ENCODE results near the gene CIDEC. TPM values are rescaled to one million over a fixed set of nuclear protein-coding genes. Genes with fewer than 3 reads are reported as not detected.

Gene CIDEC
- total and polyA plus RNA-seq, 2 experiments from 2014 or later: not detected

DNA sequence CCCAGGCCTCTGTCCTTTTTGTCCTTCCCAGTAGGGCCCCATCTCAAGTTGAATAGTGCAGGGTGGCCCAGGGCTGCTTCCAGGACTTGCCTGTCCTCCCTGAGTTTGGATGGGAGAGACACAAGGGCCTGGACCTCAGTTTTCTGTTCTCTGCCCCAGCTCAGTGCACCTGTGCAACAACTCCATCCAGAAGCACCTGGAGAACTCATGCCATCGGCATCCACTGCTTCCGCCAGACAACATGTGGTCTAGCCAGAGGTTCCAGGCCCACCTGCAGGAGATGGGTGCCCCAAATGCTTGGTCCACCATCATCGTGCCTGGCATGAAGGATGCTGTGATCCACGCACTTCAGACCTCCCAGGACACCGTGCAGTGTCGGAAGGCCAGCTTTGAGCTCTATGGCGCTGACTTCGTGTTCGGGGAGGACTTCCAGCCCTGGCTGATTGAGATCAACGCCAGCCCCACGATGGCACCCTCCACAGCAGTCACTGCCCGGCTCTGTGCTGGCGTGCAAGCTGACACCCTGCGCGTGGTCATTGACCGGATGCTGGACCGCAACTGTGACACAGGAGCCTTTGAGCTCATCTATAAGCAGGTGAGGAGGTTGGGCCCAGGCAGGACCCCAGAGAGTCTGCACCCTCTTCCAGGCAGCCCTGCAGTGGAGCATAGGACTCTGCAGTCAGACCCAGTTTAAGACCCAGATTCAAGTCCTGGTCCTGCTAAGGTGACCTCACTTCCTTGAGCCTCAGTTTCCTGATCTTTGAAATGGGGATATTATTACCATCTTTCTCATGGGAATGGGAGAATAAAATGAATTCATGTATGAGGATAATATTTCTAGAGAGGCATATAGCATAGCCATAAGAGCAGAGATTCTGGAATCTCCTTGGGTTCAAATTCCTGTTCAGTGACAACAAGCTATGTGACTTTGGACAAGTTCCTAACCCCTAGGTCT, 51.0 kb downstream of the CIDEC start:
- no peaks in the 10 kb centered on the region for H3K36me3 Mint-ChIP-seq (ENCODE audit: low read depth)
- no peaks in the 10 kb centered on the region for H3K27me3 ChIP-seq (ENCODE audit: insufficient read depth)
- ATAC-seq (no peak), DNase-seq (ENCODE audit: low spot score) (no peak)
- no peaks in the 10 kb centered on the region; the same call in 1 of the 2 replicates for H4K20me1 ChIP-seq (replicated peaks; ENCODE audit: insufficient read depth)
- H3K27me3 Mint-ChIP-seq (ENCODE audit: insufficient read depth, low read depth, poor library complexity): peaks cover 5% of the 10 kb centered on the region
- peaks cover 5% of the 10 kb centered on the region; the same call in 2 of the 3 replicates for H3K4me1 Mint-ChIP-seq
- no peaks in the 10 kb centered on the region for H3K79me2 ChIP-seq (replicated peaks; ENCODE audit: insufficient read depth)
- H2AFZ ChIP-seq: no peak overlapping the region
- no peaks in the 10 kb centered on the region for H3F3A ChIP-seq (replicated peaks; ENCODE audit: low read depth)
- TF ChIP-seq POLR2AphosphoS5 (IDR thresholded peaks at IDR 0.05; ENCODE audit: low read depth) (no peak), STAT1 (IDR thresholded peaks at IDR 0.05; ENCODE audit: unreplicated experiment) (no peak), JUNB (IDR thresholded peaks at IDR 0.05; ENCODE audit: unreplicated experiment) (no peak), ZNF331 (CRISPR knock-in tag; IDR thresholded peaks at IDR 0.05; ENCODE audit: low read depth) (no peak), CREB1 (CRISPR knock-in tag; IDR thresholded peaks at IDR 0.05; ENCODE audit: low read depth) (no peak), EZH2 (IDR thresholded peaks at IDR 0.05; ENCODE audit: low read depth, unreplicated experiment) (no peak), ZNF462 (CRISPR knock-in tag; IDR thresholded peaks at IDR 0.05) (no peak), EZH2phosphoT487 (IDR thresholded peaks at IDR 0.05; ENCODE audit: unreplicated experiment) (no peak), NANOG (IDR thresholded peaks at IDR 0.05; ENCODE audit: borderline replicate concordance) (no peak), CTCF (conservative IDR thresholded peaks at IDR 0.05; ENCODE audit: low read depth in 2 of 2) (no peak), ZNF114 (CRISPR knock-in tag; IDR thresholded peaks at IDR 0.05) (no peak)
- H3K4me1 ChIP-seq (ENCODE audit: insufficient read depth): no peaks in the 10 kb centered on the region
- H3K36me3 ChIP-seq (ENCODE audit: insufficient read depth): no peaks in the 10 kb centered on the region
- H3K4me3 Mint-ChIP-seq: no peak overlapping the region
- no peak overlapping the region for H3K4me2 ChIP-seq
- H3K9me2 ChIP-seq (ENCODE audit: insufficient read depth): no peaks in the 10 kb centered on the region
- H3K27ac ChIP-seq (ENCODE audit: low read depth): no peak overlapping the region
- H3K4me3 ChIP-seq: no peak overlapping the region
- no peak overlapping the region for H3K27ac Mint-ChIP-seq
- H3K9me3 Mint-ChIP-seq: no peaks in the 10 kb centered on the region

Measured in GM23338 (cell line).